LNCaP clone FGC (cell line): ENCODE results near the gene SCPEP1.

ENCODE experiments used
- DNase-seq: peaks from one replicate; pipeline ENCODE4 v3.0.0-alpha.2; 2011; ENCODE audit warnings: low read depth
- H3K4me3 ChIP-seq: 2 replicates; pipeline ENCODE4 v1.5.1; 2011; ENCODE audit warnings: mild to moderate bottlenecking, low read depth, low read length, control low read depth
- TF ChIP-seq, protein P1 (sequence below): IDR thresholded peaks from 2 replicates; pipeline ENCODE4 v1.5.1; 2012; ENCODE audit warnings: mild to moderate bottlenecking; ENCODE audit not compliant: control insufficient read depth, insufficient read depth; ENCODE audit errors: extremely low read depth

The SCPEP1 gene

GRCh38 chr17:57040571-57040970 lies 62.6 kb downstream of the SCPEP1 start:
- TF ChIP-seq, protein P1, sequence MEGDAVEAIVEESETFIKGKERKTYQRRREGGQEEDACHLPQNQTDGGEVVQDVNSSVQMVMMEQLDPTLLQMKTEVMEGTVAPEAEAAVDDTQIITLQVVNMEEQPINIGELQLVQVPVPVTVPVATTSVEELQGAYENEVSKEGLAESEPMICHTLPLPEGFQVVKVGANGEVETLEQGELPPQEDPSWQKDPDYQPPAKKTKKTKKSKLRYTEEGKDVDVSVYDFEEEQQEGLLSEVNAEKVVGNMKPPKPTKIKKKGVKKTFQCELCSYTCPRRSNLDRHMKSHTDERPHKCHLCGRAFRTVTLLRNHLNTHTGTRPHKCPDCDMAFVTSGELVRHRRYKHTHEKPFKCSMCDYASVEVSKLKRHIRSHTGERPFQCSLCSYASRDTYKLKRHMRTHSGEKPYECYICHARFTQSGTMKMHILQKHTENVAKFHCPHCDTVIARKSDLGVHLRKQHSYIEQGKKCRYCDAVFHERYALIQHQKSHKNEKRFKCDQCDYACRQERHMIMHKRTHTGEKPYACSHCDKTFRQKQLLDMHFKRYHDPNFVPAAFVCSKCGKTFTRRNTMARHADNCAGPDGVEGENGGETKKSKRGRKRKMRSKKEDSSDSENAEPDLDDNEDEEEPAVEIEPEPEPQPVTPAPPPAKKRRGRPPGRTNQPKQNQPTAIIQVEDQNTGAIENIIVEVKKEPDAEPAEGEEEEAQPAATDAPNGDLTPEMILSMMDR = no peak
- no peak for DNase-seq
- H3K4me3 ChIP-seq = no peak overlapping the region

DNA sequence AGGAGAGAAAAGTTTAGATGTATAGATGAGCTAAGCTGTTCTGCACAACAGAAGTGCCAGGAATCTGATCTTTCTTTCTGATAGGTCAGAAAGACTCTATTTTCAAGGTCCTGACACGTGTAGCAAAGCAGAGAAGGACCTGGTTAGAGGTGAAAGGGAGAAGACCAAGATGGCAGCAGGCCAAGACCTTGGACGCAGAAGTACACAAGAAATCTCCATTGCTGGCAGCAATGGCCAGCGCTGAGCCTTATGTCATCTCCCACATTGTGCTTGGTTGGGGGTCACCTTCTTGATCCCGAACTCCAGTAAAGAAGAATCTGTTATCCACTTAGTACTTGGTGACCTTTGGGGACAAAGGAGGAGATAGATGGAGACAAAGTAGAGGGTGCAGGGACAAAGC lies 65.3 kb downstream of the SCPEP1 start:
- DNase-seq = no peak
- TF ChIP-seq, protein P1 = no peak
- H3K4me3 ChIP-seq = no peak overlapping the region

GRCh38 chr17:57044976-57045867 lies 67.3 kb downstream of the SCPEP1 start:
- TF ChIP-seq, protein P1 = no peak
- H3K4me3 ChIP-seq = no peak overlapping the region
- DNase-seq = no peak

DNA sequence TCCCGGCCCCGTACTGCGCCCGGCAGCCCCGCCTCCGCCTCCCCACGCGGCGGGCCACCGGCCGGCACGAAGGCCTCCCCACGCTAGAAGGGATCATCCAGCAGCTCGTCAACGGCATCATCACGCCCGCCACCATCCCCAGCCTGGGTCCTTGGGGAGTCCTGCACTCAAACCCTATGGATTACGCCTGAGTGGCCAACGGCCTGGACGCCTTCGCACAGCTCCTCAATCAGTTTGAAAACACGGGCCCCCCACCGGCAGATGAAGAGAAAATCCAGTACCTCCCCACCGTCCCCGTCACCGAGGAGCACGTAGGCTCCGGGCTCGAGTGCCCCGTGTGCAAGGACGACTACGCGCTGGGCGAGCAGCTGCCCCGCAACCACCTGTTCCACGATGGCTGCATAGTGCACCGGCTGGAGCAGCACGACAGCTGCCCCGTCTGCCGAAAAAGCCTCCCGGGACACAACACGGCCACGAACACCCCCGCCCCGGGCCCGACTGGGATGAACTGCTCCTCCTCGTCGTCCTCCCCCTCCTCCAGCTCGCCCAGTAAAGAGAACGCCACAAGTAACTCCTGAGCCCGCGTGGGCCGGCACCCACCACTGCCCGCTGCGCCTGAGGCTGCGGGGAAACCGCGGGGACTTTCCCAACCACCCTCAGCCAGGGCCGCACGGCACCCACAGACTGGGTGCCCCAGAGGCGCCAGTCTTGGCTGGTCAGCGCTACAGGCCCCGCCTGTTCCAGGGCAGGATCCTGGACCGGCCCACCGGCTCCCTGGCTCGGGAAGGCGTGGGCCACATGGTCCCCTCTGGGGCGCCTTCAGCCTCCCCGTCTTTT lies 68.2 kb downstream of the SCPEP1 start:
- TF ChIP-seq, protein P1 = no peak
- no peak for DNase-seq
- H3K4me3 ChIP-seq = no peak overlapping the region

GRCh38 chr17:57046749-57047148 lies 68.8 kb downstream of the SCPEP1 start:
- H3K4me3 ChIP-seq = no peak overlapping the region
- DNase-seq = no peak
- TF ChIP-seq, protein P1 = no peak

- DNase-seq = no peak
- TF ChIP-seq, protein P1 = no peak
- no peak overlapping the region for H3K4me3 ChIP-seq
Observed at GRCh38 chr17:57048096-57048495, 70.2 kb downstream of the SCPEP1 start.
